Activated CD4-positive, alpha-beta T cell treated with anti-CD3 and anti-CD28 coated beads, Interleukin-2, Interleukin-6, amounts not matched to agents 100 ng/mL and 50 ng/mL, durations not matched to agents 16 hours and 8 hours (primary cell): ENCODE data around the gene PTPN13.

ENCODE experiments used
- DNase-seq: peaks from one replicate; pipeline ENCODE4 v3.0.0-alpha.2; 2020

The PTPN13 gene, protein sequence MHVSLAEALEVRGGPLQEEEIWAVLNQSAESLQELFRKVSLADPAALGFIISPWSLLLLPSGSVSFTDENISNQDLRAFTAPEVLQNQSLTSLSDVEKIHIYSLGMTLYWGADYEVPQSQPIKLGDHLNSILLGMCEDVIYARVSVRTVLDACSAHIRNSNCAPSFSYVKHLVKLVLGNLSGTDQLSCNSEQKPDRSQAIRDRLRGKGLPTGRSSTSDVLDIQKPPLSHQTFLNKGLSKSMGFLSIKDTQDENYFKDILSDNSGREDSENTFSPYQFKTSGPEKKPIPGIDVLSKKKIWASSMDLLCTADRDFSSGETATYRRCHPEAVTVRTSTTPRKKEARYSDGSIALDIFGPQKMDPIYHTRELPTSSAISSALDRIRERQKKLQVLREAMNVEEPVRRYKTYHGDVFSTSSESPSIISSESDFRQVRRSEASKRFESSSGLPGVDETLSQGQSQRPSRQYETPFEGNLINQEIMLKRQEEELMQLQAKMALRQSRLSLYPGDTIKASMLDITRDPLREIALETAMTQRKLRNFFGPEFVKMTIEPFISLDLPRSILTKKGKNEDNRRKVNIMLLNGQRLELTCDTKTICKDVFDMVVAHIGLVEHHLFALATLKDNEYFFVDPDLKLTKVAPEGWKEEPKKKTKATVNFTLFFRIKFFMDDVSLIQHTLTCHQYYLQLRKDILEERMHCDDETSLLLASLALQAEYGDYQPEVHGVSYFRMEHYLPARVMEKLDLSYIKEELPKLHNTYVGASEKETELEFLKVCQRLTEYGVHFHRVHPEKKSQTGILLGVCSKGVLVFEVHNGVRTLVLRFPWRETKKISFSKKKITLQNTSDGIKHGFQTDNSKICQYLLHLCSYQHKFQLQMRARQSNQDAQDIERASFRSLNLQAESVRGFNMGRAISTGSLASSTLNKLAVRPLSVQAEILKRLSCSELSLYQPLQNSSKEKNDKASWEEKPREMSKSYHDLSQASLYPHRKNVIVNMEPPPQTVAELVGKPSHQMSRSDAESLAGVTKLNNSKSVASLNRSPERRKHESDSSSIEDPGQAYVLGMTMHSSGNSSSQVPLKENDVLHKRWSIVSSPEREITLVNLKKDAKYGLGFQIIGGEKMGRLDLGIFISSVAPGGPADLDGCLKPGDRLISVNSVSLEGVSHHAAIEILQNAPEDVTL (N-terminal part only)

DNA sequence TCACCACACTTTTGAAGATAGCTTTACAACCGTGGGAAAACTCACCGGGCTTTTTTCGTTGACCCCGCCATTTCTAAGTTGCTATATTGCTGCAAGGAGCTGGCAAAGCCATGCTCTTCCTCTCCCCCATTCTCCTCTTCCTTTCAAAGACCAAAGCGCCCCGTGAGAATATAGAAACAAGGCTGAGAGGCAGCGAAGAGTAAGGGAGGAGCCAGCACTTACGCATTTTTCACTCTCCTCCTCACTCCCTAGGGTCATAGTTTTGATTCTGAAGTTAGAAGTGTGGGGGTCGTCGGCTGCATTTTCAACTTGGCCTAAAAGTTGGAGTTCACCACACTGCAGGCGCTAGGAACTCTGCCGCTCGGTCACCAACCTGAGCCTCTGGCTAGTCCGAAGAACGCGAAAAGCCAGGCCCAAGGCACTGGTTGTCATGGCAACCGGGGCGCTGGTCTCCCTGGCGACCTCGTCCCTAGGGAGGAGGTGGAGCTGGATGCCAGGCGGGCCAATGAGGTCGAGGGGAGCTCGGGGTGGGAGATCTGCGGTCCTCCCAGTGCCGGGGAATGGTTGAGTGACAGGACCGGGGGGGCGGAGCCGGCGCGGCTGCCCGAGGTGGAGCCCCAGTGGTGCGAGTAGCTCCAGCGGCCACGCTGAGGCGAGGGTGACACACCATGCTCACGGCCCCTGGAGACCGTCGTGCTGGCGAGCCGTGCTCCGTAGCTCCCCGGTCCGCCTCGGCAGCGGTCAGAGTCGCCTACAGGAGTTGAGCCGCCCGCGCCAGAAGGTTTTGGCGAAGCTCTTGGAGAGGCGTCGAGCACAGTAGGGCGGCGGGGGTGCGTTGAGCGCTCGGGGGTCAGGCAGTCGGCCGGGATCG lies at the start of gene PTPN13:
TSS of gene PTPN13 (plus strand) at position 628 of the 871 bp plus-strand sequence. CDS start 40,942 bp downstream, outside the sequence.
- peak; percentile 90 for DNase-seq

DNA sequence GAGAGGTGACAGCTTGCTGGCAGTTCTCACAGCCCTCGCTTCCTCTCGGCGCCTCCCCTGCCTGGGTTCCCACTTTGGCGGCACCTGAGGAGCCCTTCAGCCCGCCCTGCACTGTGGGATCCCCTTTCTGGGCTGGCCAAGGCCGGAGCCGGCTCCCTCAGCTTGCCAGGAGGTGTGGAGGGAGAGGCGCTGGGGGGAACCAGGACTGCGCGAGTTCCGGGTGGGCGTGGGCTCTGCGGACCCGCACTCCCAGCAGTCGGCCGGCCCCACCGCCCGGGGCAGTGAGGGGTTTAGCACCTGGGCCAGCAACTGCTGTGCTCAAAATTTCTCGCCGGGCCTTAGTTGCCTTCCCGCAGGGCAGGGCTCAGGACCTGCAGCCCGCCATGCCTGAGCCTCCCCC lies 47.0 kb upstream of the PTPN13 start:
- no peak for DNase-seq

DNA sequence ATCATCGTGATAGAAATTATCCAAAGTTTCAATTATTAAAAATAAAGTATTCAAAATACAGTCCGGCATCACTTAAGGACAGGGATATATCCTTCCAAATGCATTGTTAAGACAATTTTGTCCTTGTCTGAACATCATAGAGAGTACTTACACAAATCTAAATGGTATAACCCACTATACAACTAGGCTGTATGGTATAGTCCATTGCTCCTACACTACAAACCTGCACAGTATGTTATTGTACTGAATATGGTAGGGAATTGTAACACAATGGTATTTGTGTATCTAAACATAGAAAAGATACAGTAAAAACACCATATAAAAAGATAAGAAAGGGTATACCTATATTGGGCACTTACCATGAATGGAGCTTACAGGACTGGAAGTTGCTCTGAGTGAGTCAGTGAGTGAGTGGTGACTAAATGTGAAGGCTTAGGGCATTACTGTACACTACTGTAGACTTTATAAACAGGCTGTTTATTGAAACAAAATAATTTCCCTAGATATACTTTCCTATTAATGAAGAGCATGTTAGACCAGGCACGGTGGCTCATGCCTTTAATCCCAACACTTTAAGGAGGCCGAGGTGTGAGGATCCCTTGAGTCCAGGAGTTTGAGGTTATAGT lies 44.8 kb upstream of the PTPN13 start:
- no peak for DNase-seq

DNA sequence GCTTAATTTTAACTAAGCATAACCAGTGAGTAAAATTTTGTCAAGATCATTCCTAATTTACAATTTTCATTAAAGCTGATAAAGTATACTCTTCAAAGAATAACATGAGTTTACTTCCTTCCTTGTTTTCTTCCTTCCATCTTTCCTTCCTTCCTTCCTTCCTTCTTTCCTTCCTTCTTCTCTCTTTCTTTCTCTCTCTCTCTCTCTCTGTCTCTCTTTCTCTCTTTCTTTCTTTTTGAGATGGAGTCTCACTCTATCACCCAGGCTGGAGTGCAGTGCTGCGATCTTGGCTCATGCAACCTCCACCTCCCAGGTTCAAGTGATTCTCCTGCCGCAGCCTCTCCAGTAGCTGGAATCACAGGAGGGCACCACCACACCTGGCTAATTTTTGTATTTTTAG lies 42.7 kb upstream of the PTPN13 start:
- DNase-seq, result no peak

DNA sequence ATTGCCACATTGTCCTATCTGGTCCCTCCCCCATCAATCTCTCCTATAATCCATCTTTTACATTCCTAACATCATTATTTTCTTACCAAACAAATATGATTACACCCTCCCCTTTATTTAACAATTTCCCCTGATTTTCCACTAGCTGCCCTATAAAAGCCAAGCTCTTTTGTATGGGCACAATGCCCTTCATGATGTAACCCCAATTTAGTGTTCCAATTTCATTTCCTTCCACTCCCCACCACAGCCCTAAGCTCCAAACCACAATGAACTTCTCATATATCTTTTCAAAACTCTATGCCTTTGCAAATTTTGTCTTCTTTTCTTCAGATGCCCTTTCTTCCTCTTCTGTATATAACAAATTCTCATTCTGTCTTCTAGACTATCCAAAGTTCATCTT lies 39.5 kb upstream of the PTPN13 start:
- DNase-seq, result no peak

DNA sequence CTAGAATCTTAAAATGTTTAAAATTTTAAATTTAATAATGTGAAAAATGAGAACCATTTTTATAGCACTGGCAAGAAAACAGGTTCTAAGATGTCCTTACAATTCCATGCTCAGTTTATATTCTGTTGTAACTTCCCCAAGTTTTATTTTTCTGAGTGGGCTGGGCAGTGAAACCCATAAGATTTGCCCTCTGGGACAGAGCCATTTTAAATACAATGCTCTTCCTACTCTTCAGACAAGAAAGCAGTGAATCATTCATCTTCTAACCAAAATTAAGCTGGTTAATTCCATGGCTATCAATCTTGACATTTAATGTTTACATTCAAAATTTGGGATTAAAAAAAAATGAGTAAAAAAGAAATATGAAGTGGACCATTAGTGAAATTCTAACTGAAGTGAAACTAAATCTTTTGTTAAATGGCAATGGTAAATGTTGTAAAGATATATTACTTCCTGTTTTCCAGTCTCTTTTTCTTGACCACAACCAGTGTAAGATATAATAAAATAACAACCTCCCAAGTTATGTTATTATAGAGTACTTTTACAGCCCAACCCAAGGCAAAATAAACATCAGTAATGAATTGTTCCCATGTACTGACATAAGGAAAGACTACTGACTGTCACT lies 37.2 kb upstream of the PTPN13 start:
- DNase-seq, result no peak

DNA sequence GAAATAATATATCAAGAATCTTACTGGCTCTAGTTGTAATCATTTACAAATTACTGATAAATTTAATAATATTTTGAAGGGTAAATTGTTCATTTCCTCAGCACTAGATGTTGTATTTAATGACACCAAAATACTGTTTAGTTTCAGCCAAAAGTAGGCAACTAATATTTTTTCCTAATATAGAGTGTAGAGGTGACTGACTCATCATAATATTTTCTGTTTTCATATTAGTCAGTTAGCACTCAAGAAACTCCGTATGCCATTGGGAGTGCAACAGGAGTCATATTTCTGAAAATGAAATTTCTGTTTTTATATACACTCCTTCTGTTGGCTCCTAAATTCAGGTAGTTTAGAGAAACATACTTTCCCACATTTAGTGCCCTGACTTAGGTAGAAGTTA lies 36.6 kb upstream of the PTPN13 start:
- DNase-seq, result peak; percentile 26

DNA sequence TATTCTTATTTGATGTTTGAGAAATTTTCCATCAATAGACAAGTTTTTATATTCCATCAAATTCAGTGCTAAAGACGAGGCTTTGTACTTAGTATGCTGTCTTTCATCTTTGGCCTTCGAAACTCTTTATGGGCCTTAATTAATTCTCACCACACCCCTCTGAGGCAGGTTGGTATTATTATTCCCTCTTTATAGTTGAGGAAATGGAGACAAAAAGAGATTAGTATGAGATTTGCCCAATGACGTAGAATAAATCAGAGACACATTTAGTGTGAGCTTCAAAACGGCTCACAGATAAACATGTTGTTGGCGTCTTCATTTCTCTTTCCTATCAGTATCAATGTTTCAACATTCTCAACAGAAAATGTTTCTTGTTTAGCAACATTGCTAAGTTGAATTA lies 35.9 kb upstream of the PTPN13 start:
- no peak for DNase-seq

DNA sequence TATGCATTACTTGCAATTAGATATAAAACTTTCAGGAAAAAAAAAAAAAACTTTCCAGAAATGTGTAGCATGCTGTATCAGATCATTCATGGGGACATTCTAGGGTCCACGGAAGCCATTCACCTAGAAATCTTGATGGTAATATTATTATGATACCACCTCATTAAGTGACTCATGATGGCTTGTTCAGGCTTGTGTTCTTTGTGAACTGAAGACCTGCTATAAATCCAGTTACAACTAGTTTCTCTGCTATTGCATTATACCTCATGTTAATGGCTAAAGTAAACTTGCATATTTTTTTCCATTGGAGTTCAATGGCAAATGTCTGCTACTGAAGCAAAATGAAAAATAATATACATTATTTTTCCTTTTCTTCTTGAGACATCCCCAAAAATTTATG lies 35.3 kb upstream of the PTPN13 start:
- DNase-seq, result no peak

DNA sequence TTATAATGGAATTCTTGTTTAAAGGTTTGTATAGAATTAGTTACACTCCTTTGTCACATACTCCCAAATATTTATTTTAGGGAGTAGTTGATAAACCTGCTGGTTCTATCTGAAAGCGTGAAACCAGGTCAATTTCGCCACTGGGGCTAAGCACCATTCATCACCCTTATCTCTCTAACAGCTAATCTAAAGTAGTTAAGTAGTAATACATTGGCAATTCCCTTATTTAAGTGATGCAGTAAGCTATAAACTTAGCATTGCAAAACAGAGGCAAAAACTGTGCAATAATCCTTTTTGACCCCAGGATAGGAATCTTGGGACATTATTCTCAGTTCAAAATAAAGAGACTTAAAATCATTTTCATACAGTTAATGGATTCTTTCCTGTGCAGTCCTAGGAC lies 33.7 kb upstream of the PTPN13 start:
- no peak for DNase-seq

DNA sequence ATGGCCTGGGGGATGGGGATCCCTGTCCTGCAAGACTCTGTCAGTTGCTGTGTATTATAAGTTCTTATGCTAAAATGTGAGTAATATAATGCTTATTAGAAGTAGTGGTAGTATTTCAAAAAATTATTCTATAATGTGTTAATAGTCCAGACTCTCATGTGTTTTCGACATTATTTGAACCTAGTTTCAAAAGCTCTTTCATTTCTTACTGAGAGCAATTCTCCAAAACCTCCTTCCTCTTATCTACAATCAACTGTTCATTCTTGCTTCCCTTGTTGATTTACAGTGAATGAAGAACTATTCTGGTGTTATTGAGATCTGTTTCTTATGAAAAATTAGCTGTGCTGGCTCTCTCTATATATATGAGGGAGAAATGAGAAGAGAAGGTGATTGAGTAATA lies 32.9 kb upstream of the PTPN13 start:
- DNase-seq, result no peak

DNA sequence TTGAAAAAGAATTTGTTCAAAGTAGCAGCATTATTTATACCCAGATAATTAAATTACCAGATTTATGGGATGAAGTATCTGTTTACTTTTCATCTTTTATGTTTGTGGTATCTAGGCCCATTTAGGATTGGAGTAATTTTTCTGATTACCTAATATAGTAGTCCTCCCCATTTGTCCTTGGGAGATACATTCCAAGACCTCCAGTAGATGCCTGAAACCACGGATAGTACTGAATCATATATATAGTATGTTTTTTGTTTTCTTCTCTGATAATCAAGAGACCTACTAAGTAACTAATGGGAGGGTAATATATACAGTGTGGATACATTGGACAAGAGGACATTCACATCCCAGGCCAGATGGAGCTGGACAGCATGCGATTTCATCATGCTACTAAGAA lies 30.7 kb upstream of the PTPN13 start:
- no peak for DNase-seq

DNA sequence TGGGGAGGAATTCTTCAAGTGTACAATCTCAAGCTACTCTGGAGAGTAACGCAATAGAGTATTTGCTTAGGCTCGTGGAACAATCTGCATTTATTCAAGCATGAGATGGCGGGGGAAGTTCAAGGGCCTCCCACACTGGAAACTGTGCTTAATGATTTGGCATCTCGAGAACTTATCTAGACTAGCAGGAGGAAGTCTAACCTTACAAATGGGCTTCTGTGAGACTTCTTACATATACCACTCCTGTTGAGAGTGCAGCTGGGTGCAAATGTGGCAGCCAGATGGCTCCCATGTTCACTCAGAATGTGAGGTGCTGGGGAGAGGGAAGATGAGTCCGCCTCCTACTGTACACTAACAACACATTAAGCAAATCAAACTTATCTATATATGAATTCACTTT lies 29.3 kb upstream of the PTPN13 start:
- DNase-seq, result no peak

DNA sequence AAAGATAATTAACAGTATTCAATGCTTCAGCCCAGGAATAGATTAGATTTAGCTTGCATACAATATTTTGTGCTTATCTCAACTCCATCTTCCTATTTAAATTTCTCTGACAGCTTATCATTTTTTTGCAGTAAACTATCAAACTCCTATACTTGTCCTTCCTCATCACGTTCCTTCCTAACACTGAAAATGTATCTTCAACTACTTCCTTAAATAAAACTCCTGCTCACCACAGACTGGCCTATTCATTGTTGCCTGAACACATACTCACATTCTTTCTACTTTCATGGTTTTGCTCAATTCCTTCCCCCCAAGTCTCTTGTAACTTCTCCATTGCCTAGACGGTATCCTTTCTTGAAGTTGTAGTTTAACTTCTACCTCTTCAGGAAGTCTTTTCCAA lies 28.5 kb upstream of the PTPN13 start:
- DNase-seq, result no peak

DNA sequence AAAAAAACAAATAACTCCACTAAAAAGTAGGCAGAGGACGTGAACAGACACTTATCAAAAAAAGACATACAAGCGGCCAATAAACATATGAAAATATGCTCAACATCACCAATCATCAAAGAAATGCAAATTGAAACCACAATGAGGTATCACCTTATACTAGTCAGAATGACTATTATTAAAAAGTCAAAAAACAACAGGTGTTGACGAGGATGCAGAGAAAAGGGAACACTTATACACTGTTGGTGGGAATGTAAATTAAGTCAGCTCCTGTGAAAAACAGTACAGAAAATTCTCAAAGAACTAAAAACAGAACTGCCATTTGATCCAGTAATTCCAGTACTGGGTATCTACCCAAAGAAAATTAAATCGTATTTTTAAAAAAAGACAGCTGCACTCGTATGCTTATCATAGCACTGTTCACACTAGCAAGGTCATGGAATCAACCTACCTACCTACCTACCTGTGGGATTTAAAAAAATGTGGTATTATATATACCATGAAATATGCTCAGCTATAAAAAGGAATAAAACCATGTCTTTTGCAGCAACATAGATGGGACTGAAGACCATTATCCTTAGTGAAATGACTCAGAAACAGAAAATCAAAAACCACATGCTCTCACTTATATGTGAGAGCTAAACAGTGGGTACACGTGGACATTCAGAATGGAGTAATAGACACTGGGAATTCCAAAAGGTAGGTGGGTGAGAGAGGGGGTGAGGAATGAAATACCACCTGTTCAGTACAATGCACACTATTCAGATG lies 24.8 kb upstream of the PTPN13 start:
- DNase-seq, result no peak

DNA sequence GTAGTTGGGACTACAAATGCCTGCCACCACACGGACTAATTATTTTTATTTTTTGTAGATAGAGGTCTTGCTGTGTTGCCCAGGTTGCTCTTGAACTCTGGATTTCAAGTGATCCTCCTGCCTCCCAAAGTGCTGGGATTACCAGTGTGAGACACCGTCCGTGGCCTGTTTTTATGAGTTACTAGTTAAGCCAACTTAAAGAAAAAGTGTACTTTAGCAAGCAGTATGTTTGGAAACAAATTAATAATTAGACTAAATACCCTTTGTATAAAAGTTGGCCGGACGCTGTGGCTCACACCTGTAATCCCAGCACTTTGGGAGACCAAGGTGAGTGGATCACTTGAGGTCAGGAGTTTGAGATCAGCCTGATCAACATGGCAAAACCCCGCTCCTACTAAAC lies 14.2 kb upstream of the PTPN13 start:
- no peak for DNase-seq

DNA sequence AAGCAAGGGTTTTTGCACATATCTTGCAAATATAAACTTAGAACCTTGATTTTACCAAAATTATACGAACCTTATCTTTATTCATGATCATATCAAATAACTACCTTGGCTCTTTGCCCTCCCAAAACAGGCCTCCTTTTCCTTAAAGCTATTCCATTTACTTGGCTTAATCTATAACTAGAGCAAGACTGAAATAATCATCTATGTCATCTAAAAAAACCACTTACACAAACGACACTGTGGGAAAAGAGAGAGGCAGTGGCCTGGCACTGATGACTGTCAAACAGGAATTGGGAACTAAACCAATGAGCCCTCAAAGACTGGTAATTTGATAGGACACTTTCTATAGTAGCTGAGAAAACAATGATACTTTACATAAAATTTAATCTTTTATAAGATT lies 11.7 kb upstream of the PTPN13 start:
- no peak for DNase-seq

DNA sequence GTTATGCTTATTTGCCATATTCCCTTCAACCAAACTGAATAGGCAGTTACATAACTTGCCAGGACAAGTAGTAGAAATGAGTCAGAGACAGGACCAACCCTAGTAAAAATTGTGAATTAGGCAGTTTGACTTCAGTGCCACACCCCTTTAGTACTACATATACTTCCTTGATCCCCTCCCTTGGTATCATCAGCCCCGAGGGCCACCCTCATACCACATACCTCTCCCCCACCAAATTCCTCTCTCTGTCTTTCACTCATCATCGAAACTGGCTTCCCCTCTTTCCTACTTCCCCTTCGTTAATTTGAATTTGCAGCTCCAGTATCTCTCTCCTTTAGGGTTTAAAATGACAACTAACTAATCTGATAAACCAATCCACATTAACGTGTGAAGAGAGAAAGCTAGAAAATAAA lies 7.9 kb upstream of the PTPN13 start:
- no peak for DNase-seq

DNA sequence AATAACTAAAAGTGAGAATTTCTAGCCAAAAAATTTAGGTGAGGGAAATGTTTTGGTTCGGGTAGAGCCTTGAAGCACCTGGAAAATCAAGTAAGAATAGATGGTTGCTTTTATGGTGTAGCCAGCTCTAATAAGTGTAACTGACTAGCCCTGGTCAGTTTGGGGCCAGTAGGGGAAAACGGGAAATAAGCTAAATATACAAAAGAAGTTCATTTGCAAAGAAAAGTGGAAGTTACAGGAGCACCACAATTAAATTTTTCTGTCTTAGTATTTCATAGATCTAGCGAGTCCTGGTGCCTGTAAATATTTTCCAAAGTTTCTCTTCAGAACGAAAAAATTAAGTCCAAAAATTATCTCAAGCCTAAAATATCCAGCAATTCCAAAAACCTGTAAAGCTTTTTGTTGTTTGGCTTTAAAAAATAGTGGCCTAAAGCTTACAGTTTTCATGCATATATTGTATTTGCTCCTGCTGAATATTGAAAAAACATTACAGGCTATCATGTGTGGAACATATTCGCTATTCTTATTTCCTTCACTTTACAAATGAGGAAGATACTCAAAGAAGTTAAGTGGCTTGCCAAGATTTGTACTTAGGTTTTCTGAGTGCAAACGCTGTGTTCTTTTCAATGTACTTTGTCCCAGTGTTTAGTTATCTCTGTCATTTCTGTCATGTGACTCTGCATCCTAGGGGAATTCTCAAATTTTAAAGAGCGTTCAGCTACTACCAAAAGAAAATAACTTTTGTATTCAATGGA lies 7.3 kb upstream of the PTPN13 start:
- no peak for DNase-seq
